B cell (primary cell): ENCODE measurements around the gene HOXB8. TPM values are rescaled to one million over a fixed set of nuclear protein-coding genes. Genes with fewer than 3 reads are reported as not detected.

Experiments
- ATAC-seq: fragments of 200-7000 bp; cut with Tn5 transposase; one replicate; pipeline ENCODE4 v1.10.0; 2021; ENCODE audit warnings: low read depth, mild to moderate bottlenecking, moderate number of reproducible peaks, moderate library complexity
- CTCF ChIA-PET: fragments of 350-600 bp; sonication (Branson Sonifier 250); formaldehyde crosslinking; loops from one replicate; lab custom pipeline; 2021; ENCODE audit warnings: antibody characterized with exemption, inconsistent platforms; lab: Charles Lee
- POLR2A ChIA-PET: fragments of 350-600 bp; sonication (Branson Sonifier 250); formaldehyde crosslinking; loops from one replicate; lab custom pipeline; 2021; ENCODE audit warnings: antibody characterized with exemption; lab: Charles Lee
- DNase-seq: peaks from one replicate; pipeline ENCODE4 v3.0.0; 2013
- H2AFZ ChIP-seq: 2 replicates; pipeline ENCODE4 v1.6.1; 2012; ENCODE audit warnings: mild to moderate bottlenecking, low read depth, low read length; ENCODE audit not compliant: insufficient read depth, poor library complexity, severe bottlenecking
- H3K27ac ChIP-seq, 2 donors: 1 replicate in 1 of 2; 2 replicates in 1 of 2; pipeline ENCODE4 v1.5.1; 2012 to 2013; ENCODE audit warnings: low read length in 2 of 2, mild to moderate bottlenecking in 2 of 2, moderate library complexity in 1 of 2
- H3K27me3 ChIP-seq, 4 experiments: fragments of 200-600 bp in 1 of 4; sonication (generic) in 1 of 4; replicated peaks in 1 of 4; 1 replicate in 2 of 4; 2 replicates in 2 of 4; pipeline versions ENCODE4 v1.6.1 to v1.7.0; 2013 to 2016; ENCODE audit warnings: low read length in 3 of 4, mild to moderate bottlenecking in 2 of 4, mixed read lengths in 1 of 4, moderate library complexity in 1 of 4; ENCODE audit not compliant: insufficient read depth in 4 of 4, control insufficient read depth in 3 of 4; ENCODE audit errors: control extremely low read depth in 1 of 4
- H3K36me3 ChIP-seq, 2 experiments: replicated peaks in 1 of 2; 1 replicate in 1 of 2; 2 replicates in 1 of 2; pipeline versions ENCODE4 v1.6.1 to v1.7.1; 2013; ENCODE audit warnings: low read length in 1 of 2; ENCODE audit not compliant: insufficient read depth in 2 of 2, control insufficient read depth in 1 of 2; ENCODE audit errors: control extremely low read depth in 1 of 2, extremely low read depth in 1 of 2
- H3K4me1 ChIP-seq, 2 donors: fragments of 200-600 bp in 1 of 2; sonication (generic) in 1 of 2; 1 replicate in 1 of 2; 2 replicates in 1 of 2; pipeline versions ENCODE4 v1.5.1 to v1.6.1; 2013 to 2017; ENCODE audit warnings: low read length in 2 of 2; ENCODE audit not compliant: control insufficient read depth in 2 of 2, insufficient read depth in 2 of 2
- H3K4me2 ChIP-seq: replicated peaks from 2 replicates; pipeline ENCODE3; 2012; ENCODE audit warnings: mild to moderate bottlenecking, low read depth, low read length; ENCODE audit not compliant: poor library complexity, severe bottlenecking
- H3K4me3 ChIP-seq, 5 experiments: fragments of 200-600 bp in 1 of 5; sonication (generic) in 1 of 5; 1 replicate in 3 of 5; 2 replicates in 2 of 5; pipeline versions ENCODE4 v1.5.1 to v1.7.0; 2011 to 2016; ENCODE audit warnings: low read length in 4 of 5, mild to moderate bottlenecking in 4 of 5, low read depth in 2 of 5, control low read depth in 1 of 5, moderate library complexity in 1 of 5; ENCODE audit not compliant: insufficient read depth in 1 of 5; ENCODE audit errors: control extremely low read depth in 1 of 5, extremely low read depth in 1 of 5
- H3K79me2 ChIP-seq: fragments of 200-600 bp; sonication (generic); one replicate; pipeline ENCODE4 v1.6.0; 2016; ENCODE audit warnings: low read length; ENCODE audit not compliant: control insufficient read depth, insufficient read depth
- H3K9ac ChIP-seq: fragments of 200-600 bp; sonication (generic); 2 replicates; pipeline ENCODE4 v1.6.1; 2017; ENCODE audit warnings: mild to moderate bottlenecking, low read length, moderate library complexity
- H3K9me3 ChIP-seq, 3 donors: one replicate each; pipeline versions ENCODE4 v1.6.1 to v1.7.1; 2013; ENCODE audit warnings: low read length in 2 of 3; ENCODE audit not compliant: control insufficient read depth in 2 of 3, insufficient read depth in 1 of 3; ENCODE audit errors: control extremely low read depth in 1 of 3
- H4K20me1 ChIP-seq: 2 replicates; pipeline ENCODE4 v1.6.0; 2012; ENCODE audit warnings: mild to moderate bottlenecking, low read length; ENCODE audit not compliant: insufficient read depth, control insufficient read depth, poor library complexity, severe bottlenecking
- H3K27ac Mint-ChIP-seq: one replicate; pipeline ENCODE4 v1.8.0; 2021; ENCODE audit warnings: mixed read lengths
- H3K27me3 Mint-ChIP-seq: one replicate; pipeline ENCODE4 v1.8.0; 2021; ENCODE audit warnings: mixed read lengths
- H3K4me1 Mint-ChIP-seq: one replicate; pipeline ENCODE4 v1.8.0; 2021; ENCODE audit warnings: mixed read lengths
- H3K4me3 Mint-ChIP-seq: one replicate; pipeline ENCODE4 v1.8.0; 2021; ENCODE audit warnings: mixed read lengths
- H3K9me3 Mint-ChIP-seq: one replicate; pipeline ENCODE4 v1.8.0; 2022; ENCODE audit warnings: mixed read lengths; ENCODE audit not compliant: insufficient read depth
- CTCF ChIP-seq: fragments of 200-600 bp; IDR thresholded peaks from one replicate; pipeline ENCODE4 v1.8.0; 2022; ENCODE audit warnings: antibody characterized with exemption, mild to moderate bottlenecking
- EZH2 ChIP-seq: IDR thresholded peaks from 2 replicates; pipeline ENCODE4 v1.6.1; 2012; ENCODE audit warnings: borderline replicate concordance, low read depth, mild to moderate bottlenecking, moderate library complexity, low read length; ENCODE audit not compliant: insufficient read depth, poor library complexity, severe bottlenecking
- WGBS: methylation state at CpG from one replicate; pipeline ENCODE4 v1.1.5; 2013; ENCODE audit warnings: missing lambda C conversion rate; ENCODE audit not compliant: insufficient coverage; 5-methylcytosine and 5-hydroxymethylcytosine counted together
- intact Hi-C: fragments of 100-400 bp; cut with micrococcal nuclease; formaldehyde crosslinking; loops from one replicate; pipeline ENCODE4 v1.10.0; 2022
- polyA plus RNA-seq: library from polyadenylated mRNA; depleted of rRNA; stranded (reverse); fragments of >200 nt; gene quantifications from 2 replicates; pipeline ENCODE4 v1.2.3, GENCODE V29; 2012
- total RNA-seq, 2 donors: library from RNA; stranded (reverse); fragments of 120-200 nt in 1 of 2; gene quantifications; 1 replicate in 1 of 2; 2 replicates in 1 of 2; pipeline versions ENCODE4 v1.2.3 to v1.2.4, GENCODE V29; 2013 to 2022

HOXB8 gene
- total and polyA plus RNA-seq, 2 donors (not counting 1 experiment from before 2014, with no cell fraction given) = not detected

- ATAC-seq = no peak
- H3K79me2 ChIP-seq = no peaks in the 10 kb centered on the region
- peaks cover 22% of the 10 kb centered on the region for H3K4me1 Mint-ChIP-seq
- POLR2A ChIA-PET = no interaction called here
- H3K9me3 ChIP-seq = peaks cover 0 to 9% (median 0%) of the 10 kb centered on the region in 3 donors
- H3K27me3 ChIP-seq = peaks cover 0 to 95% (median 64%) of the 10 kb centered on the region in 4 experiments
- H3K9me3 Mint-ChIP-seq = no peaks in the 10 kb centered on the region
- H3K27ac ChIP-seq = no peak overlapping the region
- no peak for DNase-seq
- H3K9ac ChIP-seq = no peak overlapping the region
- no peak overlapping the region for H3K27ac Mint-ChIP-seq
- no peak overlapping the region for H3K4me3 Mint-ChIP-seq
- CTCF ChIA-PET = interaction anchor here (0.7 to 2.7 kb wide), 7 partner anchors 9 to 597 kb away, joined by 3 to 11 read pairs (median 3); no protein-coding TSS in a partner anchor
- peaks cover 31 to 35% of the 10 kb centered on the region in 2 donors for H3K4me1 ChIP-seq
- TF ChIP-seq EZH2 (no peak), CTCF (no peak)
- 76% methylated on average over 3 of the region's 4 CpGs for WGBS
- no peak overlapping the region for H2AFZ ChIP-seq
- H3K36me3 ChIP-seq = no peaks in the 10 kb centered on the region
- no peak overlapping the region for H3K4me3 ChIP-seq
- intact Hi-C loops = no loop called here
- peaks cover 75% of the 10 kb centered on the region for H3K27me3 Mint-ChIP-seq
- H4K20me1 ChIP-seq = no peaks in the 10 kb centered on the region
- H3K4me2 ChIP-seq = no peak overlapping the region
Observed at GRCh38 chr17:48623583-48623982, 8.5 kb upstream of the HOXB8 start.

DNA sequence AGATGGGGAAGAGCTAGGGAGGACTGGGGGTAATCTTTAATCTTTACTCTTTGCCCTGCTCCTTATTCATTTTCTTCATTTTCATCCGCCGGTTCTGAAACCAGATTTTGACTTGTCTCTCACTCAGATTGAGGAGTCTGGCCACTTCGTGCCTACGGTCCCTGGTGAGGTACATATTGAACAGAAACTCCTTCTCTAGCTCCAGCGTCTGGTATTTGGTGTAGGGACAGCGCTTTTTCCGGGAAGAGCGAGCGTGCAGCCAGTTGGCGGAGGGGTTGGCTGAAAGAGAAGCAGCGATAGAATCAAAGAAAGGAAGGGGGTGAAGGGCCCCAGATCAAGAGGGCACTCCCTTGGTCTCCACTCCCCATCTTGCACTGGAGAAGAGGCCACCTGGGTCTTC is 7.8 kb upstream of the HOXB8 start:
- ChIA-PET CTCF (interaction anchor here (1.0 to 2.7 kb wide), 7 partner anchors 10 to 548 kb away, joined by 3 to 11 read pairs (median 6); no protein-coding TSS in a partner anchor), POLR2A (no interaction called here)
- no peaks in the 10 kb centered on the region for H3K9me3 Mint-ChIP-seq
- TF ChIP-seq CTCF (no peak), EZH2 (no peak)
- 83% methylated on average over 3 of the region's 11 CpGs for WGBS
- peaks cover 39 to 43% of the 10 kb centered on the region in 2 donors for H3K4me1 ChIP-seq
- no peaks in the 10 kb centered on the region for H3K79me2 ChIP-seq
- ATAC-seq (no peak), DNase-seq (no peak)
- H3K4me3 Mint-ChIP-seq = no peak overlapping the region
- no peak overlapping the region for H3K4me3 ChIP-seq
- H3K9me3 ChIP-seq = peaks cover 0 to 11% (median 0%) of the 10 kb centered on the region in 3 donors
- no peaks in the 10 kb centered on the region for H4K20me1 ChIP-seq
- no peak overlapping the region for H3K9ac ChIP-seq
- intact Hi-C loops = no loop called here
- H2AFZ ChIP-seq = no peak overlapping the region
- peaks cover 74% of the 10 kb centered on the region for H3K27me3 Mint-ChIP-seq
- no peak overlapping the region for H3K27ac ChIP-seq
- H3K27me3 ChIP-seq = peaks cover 0 to 96% (median 63%) of the 10 kb centered on the region in 4 experiments
- peaks cover 27% of the 10 kb centered on the region for H3K4me1 Mint-ChIP-seq
- H3K4me2 ChIP-seq = no peak overlapping the region
- H3K27ac Mint-ChIP-seq = no peak overlapping the region
- H3K36me3 ChIP-seq = no peaks in the 10 kb centered on the region
